GM21723 (cell line): Measurements from ENCODE around the gene TPGS2.
"Not testable (repeated sequence)": the region's sequence is repeated elsewhere in the genome, so short reads cannot be mapped to it uniquely, and the experiment has no call there.

Experiments used
- ATAC-seq: cut with Tn5 transposase; IDR thresholded peaks from one replicate; pipeline ENCODE4 v1.9.1; 2021; ENCODE audit warnings: mild to moderate bottlenecking, moderate library complexity; ENCODE audit not compliant: unreplicated experiment

Gene TPGS2

GRCh38 chr18:36777566-36777965, 51.2 kb downstream of the TPGS2 start:
- ATAC-seq: no peak

GRCh38 chr18:36776650-36777049, 52.2 kb downstream of the TPGS2 start:
- ATAC-seq: no peak

- no peak for ATAC-seq
Observed at GRCh38 chr18:36775396-36775795, 53.4 kb downstream of the TPGS2 start.

- no peak for ATAC-seq
Observed at GRCh38 chr18:36772241-36772723, 56.5 kb downstream of the TPGS2 start.

- peak; percentile 54 for ATAC-seq
Observed at GRCh38 chr18:36771245-36771644, 57.6 kb downstream of the TPGS2 start.

GRCh38 chr18:36770315-36770946, 58.4 kb downstream of the TPGS2 start:
- no peak for ATAC-seq

- ATAC-seq: no peak
Observed at GRCh38 chr18:36769611-36770314, 59.0 kb downstream of the TPGS2 start.

- no peak for ATAC-seq
Observed at GRCh38 chr18:36769172-36769571, 59.6 kb downstream of the TPGS2 start.

GRCh38 chr18:36766836-36767235, 62.0 kb downstream of the TPGS2 start:
- no peak for ATAC-seq

- not testable (repeated sequence) for ATAC-seq
Observed at GRCh38 chr18:36762965-36763364, 65.8 kb downstream of the TPGS2 start.

- ATAC-seq: no peak
Observed at GRCh38 chr18:36762074-36762473, 66.7 kb downstream of the TPGS2 start.

- no peak for ATAC-seq
Observed at GRCh38 chr18:36761186-36761698, 67.6 kb downstream of the TPGS2 start.

GRCh38 chr18:36760598-36760997, 68.2 kb downstream of the TPGS2 start:
- ATAC-seq: no peak

- ATAC-seq: no peak
Observed at GRCh38 chr18:36759167-36759776, 69.5 kb downstream of the TPGS2 start.

- no peak for ATAC-seq
Observed at GRCh38 chr18:36758623-36759022, 70.2 kb downstream of the TPGS2 start.

GRCh38 chr18:36757991-36758390, 70.8 kb downstream of the TPGS2 start:
- ATAC-seq: no peak

GRCh38 chr18:36757081-36757480, 71.7 kb downstream of the TPGS2 start:
- ATAC-seq: no peak

GRCh38 chr18:36756242-36756641, 72.6 kb downstream of the TPGS2 start:
- ATAC-seq: no peak

- ATAC-seq: no peak
Observed at GRCh38 chr18:36752929-36753865, 75.6 kb downstream of the TPGS2 start.

- no peak for ATAC-seq
Observed at GRCh38 chr18:36745219-36745975, 83.4 kb downstream of the TPGS2 start.
